GM21786 (cell line): ENCODE measurements around the gene ARHGEF39.
"Not testable (repeated sequence)": the region's sequence is repeated elsewhere in the genome, so short reads cannot be mapped to it uniquely, and the experiment has no call there.

Experiments used
- ATAC-seq: cut with Tn5 transposase; IDR thresholded peaks from one replicate; pipeline ENCODE4 v1.9.1; 2021; ENCODE audit not compliant: unreplicated experiment

The ARHGEF39 gene

GRCh38 chr9:35653611-35654010, 11.4 kb downstream of the ARHGEF39 start:
- ATAC-seq: no peak

GRCh38 chr9:35652829-35653209, 12.2 kb downstream of the ARHGEF39 start:
- ATAC-seq: no peak

GRCh38 chr9:35651956-35652828, 12.8 kb downstream of the ARHGEF39 start:
- ATAC-seq: no peak

GRCh38 chr9:35650341-35651158, 14.4 kb downstream of the ARHGEF39 start, which contains the start of gene SIT1:
SIT1 (minus strand) TSS chr9:35650931; CDS start chr9:35650853, 78 bp downstream.
- no peak for ATAC-seq

- no peak for ATAC-seq
These were observed 15.3 kb downstream of the ARHGEF39 start for GRCh38 chr9:35649431-35650340.

- peak; percentile 86 for ATAC-seq
These were observed 18.3 kb downstream of the ARHGEF39 start for GRCh38 chr9:35646533-35647265.

- ATAC-seq: no peak
These were observed 18.9 kb downstream of the ARHGEF39 start for GRCh38 chr9:35646153-35646532.

- not testable (repeated sequence) for ATAC-seq
These were observed 19.3 kb downstream of the ARHGEF39 start for GRCh38 chr9:35645736-35646135.

- ATAC-seq: no peak
These were observed 21.9 kb downstream of the ARHGEF39 start for GRCh38 chr9:35643046-35643445.

- ATAC-seq: not testable (repeated sequence)
These were observed 23.5 kb downstream of the ARHGEF39 start for GRCh38 chr9:35641478-35641877.

- not testable (repeated sequence) for ATAC-seq
These were observed 24.6 kb downstream of the ARHGEF39 start for GRCh38 chr9:35640431-35640830.

- ATAC-seq: no peak
These were observed 25.4 kb downstream of the ARHGEF39 start for GRCh38 chr9:35639631-35640030.

GRCh38 chr9:35639225-35639624, 25.8 kb downstream of the ARHGEF39 start:
- ATAC-seq: not testable (repeated sequence)

GRCh38 chr9:35638751-35639150, 26.2 kb downstream of the ARHGEF39 start:
- not testable (repeated sequence) for ATAC-seq

- ATAC-seq: not testable (repeated sequence)
These were observed 27.5 kb downstream of the ARHGEF39 start for GRCh38 chr9:35637427-35637955.

GRCh38 chr9:35636877-35637246, 28.1 kb downstream of the ARHGEF39 start:
- not testable (repeated sequence) for ATAC-seq

- no peak for ATAC-seq
These were observed 28.7 kb downstream of the ARHGEF39 start for GRCh38 chr9:35636135-35636876.

- ATAC-seq: no peak
These were observed 29.3 kb downstream of the ARHGEF39 start for GRCh38 chr9:35635730-35636129.

GRCh38 chr9:35629597-35629996, 35.4 kb downstream of the ARHGEF39 start:
- ATAC-seq: no peak
